Measurements from ENCODE around the gene ANKRD2. TPM values are rescaled to one million over a fixed set of nuclear protein-coding genes. Genes with fewer than 3 reads are reported as not detected.
"Not testable (repeated sequence)": the region's sequence is repeated elsewhere in the genome, so short reads cannot be mapped to it uniquely, and the experiment has no call there.

Gene ANKRD2, protein sequence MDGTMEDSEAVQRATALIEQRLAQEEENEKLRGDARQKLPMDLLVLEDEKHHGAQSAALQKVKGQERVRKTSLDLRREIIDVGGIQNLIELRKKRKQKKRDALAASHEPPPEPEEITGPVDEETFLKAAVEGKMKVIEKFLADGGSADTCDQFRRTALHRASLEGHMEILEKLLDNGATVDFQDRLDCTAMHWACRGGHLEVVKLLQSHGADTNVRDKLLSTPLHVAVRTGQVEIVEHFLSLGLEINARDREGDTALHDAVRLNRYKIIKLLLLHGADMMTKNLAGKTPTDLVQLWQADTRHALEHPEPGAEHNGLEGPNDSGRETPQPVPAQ
- under 1 TPM in 1 of 4 donors, not detected in 3; 0.79 TPM for total RNA-seq

DNA sequence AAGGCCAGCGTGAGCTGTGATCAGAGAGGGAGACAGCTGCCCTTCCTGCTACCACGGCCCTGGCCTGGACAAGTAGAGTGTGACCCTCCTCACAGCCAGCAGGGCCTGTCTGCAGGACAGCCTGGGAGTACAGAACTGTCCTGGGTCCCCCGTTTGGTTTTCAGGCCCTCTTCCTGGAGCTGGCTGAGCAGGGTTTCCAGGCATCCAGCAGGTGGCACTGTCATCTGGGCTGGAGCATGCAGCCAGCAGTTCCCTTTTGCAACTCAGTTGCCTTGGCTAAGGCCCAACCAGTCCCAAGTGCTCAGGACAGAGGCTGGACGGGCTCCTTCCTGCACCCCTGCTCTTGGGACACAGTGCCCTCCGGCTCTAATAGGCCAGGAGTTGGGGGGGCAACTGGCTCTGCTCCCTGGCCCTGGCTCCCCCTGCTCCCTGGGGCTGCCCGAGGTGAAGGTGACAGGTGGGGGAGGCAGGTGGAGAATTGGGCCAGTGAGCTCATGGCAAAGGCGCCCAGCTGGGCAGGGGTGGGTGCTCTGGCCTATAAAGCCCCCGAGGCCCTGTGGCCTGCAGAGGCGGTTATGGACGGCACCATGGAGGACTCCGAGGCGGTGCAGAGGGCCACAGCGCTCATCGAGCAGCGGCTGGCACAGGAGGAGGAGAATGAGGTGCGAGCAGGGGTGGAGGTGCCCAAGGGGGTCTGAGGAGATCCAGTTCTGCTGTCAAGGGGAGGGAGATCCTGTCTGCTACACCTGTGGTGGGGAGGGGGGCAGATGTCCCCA, at the start of gene ANKRD2:
Gene ANKRD2 (plus strand): TSS at position 566 of the 776 bp plus-strand sequence. CDS start 10 bp downstream, at position 576.
- DNase-seq = no peak
- intact Hi-C loops (cut with DNase I) = no loop called here
- Histone ChIP-seq H3K4me3 (peak within 1 kb of the TSS in 1 of 4 donors; percentile 4), H3K4me1 (peaks cover 23 to 55% (median 34%) of the 10 kb centered on the region in 3 donors), H3K27me3 (no peaks in the 10 kb centered on the region), H3K9me3 (no peaks in the 10 kb centered on the region), H3K27ac (peak within 1 kb of the TSS; percentile 89 to 94 (median 92)), H3K36me3 (peaks cover 0 to 36% (median 0%) of the 10 kb centered on the region in 3 donors)
- TF ChIP-seq, protein P1, sequence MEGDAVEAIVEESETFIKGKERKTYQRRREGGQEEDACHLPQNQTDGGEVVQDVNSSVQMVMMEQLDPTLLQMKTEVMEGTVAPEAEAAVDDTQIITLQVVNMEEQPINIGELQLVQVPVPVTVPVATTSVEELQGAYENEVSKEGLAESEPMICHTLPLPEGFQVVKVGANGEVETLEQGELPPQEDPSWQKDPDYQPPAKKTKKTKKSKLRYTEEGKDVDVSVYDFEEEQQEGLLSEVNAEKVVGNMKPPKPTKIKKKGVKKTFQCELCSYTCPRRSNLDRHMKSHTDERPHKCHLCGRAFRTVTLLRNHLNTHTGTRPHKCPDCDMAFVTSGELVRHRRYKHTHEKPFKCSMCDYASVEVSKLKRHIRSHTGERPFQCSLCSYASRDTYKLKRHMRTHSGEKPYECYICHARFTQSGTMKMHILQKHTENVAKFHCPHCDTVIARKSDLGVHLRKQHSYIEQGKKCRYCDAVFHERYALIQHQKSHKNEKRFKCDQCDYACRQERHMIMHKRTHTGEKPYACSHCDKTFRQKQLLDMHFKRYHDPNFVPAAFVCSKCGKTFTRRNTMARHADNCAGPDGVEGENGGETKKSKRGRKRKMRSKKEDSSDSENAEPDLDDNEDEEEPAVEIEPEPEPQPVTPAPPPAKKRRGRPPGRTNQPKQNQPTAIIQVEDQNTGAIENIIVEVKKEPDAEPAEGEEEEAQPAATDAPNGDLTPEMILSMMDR (IDR thresholded peaks at IDR 0.05) = peak; percentile 41 to 92 (median 80)
- TF ChIP-seq POLR2A (IDR thresholded peaks at IDR 0.05) = no peak
- WGBS, 2 donors = 50 to 62% methylated on average over 3 to 12 of the region's 16 CpGs

DNA sequence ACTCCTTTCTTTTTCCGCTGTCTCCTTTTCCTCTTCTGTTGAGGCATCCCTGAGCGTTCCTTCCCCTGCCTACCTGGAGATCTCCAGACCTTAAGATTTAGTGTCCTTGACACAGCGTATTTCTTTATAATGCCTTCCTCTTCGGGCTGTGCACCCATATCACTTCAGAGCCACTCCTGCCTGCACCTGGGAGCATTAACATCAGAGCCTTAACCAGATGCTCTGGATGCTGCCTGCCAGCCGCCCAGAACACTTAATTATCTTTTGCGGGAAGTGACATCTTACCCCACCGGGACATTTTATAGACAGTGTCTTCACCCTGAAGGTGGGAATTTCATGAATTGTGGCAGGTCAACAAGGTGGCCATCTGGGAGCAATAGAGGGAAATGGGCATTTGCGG, 49.6 kb upstream of the ANKRD2 start:
- intact Hi-C loops (cut with DNase I) = no loop called here
- H3K27me3 ChIP-seq = no peaks in the 10 kb centered on the region
- H3K4me1 ChIP-seq = peaks cover 0 to 29% (median 11%) of the 10 kb centered on the region in 3 donors
- H3K4me3 ChIP-seq = no peak overlapping the region
- H3K9me3 ChIP-seq = no peaks in the 10 kb centered on the region
- TF ChIP-seq, protein P1 (IDR thresholded peaks at IDR 0.05) = no peak
- TF ChIP-seq POLR2A (IDR thresholded peaks at IDR 0.05) = no peak
- 92 to 95% methylated on average over 8 of the region's 8 CpGs for WGBS, 2 donors
- H3K36me3 ChIP-seq = no peaks in the 10 kb centered on the region
- no peak for DNase-seq
- no peak overlapping the region for H3K27ac ChIP-seq

DNA sequence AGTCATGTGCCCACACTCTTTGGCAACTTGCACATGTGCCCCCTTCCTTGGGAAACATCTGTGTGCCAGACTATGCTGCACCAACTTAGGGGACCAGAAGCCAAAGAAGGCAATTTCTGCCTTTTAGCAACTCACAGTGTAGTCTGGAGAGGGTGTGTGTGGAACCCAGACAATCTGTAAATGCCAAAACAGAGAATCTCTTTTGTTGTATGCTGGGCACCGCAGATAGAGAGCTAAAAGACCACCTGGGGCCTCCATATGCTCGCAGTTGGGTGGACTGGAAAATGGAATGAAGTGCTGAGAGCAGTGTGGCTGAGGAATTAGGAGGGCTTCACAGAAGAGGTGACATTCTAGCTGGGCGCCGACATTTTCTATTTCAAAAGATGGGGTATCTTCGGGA, 47.5 kb upstream of the ANKRD2 start:
- TF ChIP-seq, protein P1 (IDR thresholded peaks at IDR 0.05) = no peak
- TF ChIP-seq POLR2A (IDR thresholded peaks at IDR 0.05) = no peak
- 83 to 94% methylated on average over 5 of the region's 5 CpGs for WGBS, 2 donors
- intact Hi-C loops (cut with DNase I) = no loop called here

DNA sequence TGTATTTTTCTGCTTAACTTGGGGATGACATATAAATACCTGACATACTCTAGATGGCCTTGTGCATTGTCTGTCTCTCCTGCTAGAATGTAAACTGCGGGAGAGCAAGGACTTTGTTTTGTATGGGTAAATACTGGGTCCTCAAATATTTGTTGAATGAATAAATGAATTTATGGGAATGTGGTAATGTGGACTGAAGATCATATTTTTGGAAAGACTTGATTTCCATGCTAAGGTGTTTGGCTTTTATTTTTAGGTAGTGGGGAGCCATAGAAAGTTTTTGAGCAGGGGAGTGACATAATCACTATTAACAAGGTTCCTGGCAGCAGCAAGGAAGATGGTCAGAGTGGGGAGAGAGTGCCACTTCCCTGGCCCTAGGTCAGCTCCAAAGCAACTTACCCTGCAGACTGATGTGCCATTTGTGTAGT, 46.9 kb upstream of the ANKRD2 start:
- no peak for DNase-seq
- TF ChIP-seq, protein P1 (IDR thresholded peaks at IDR 0.05) = no peak
- TF ChIP-seq POLR2A (IDR thresholded peaks at IDR 0.05) = no peak
- H3K4me1 ChIP-seq = peaks cover 0 to 18% (median 0%) of the 10 kb centered on the region in 3 donors
- no peaks in the 10 kb centered on the region for H3K9me3 ChIP-seq
- H3K27ac ChIP-seq = no peak overlapping the region
- H3K36me3 ChIP-seq = no peaks in the 10 kb centered on the region
- intact Hi-C loops (cut with DNase I) = no loop called here
- WGBS, 2 donors = 81 to 92% methylated on average over 1 of the region's 1 CpG
- no peak overlapping the region for H3K4me3 ChIP-seq
- H3K27me3 ChIP-seq = no peaks in the 10 kb centered on the region

More for the DNA sequence above, 47.5 kb upstream of the ANKRD2 start:
- no peak overlapping the region for H3K4me3 ChIP-seq
- H3K27me3 ChIP-seq = no peaks in the 10 kb centered on the region
- H3K27ac ChIP-seq = no peak overlapping the region
- H3K36me3 ChIP-seq = no peaks in the 10 kb centered on the region
- no peak for DNase-seq
- no peaks in the 10 kb centered on the region for H3K9me3 ChIP-seq
- peaks cover 0 to 17% (median 0%) of the 10 kb centered on the region in 3 donors for H3K4me1 ChIP-seq

DNA sequence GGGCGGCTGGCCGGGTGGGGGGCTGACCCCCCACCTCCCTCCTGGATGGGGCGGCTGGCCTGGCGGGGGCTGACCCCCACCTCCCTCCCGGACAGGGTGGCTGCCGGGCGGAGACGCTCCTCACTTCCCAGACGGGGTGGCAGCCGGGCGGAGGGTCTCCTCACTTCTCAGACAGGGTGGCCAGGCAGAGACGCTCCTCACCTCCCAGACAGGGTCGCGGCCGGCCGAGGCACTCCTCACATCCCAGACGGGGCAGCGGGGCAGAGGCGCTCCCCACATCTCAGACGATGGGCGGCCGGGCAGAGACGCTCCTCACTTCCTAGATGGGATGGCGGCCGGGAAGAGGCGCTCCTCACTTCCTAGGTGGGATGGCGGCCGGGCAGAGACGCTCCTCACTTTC, 43.7 kb upstream of the ANKRD2 start:
- not testable (repeated sequence) for DNase-seq

More for the DNA sequence above, 43.7 kb upstream of the ANKRD2 start:
- H3K36me3 ChIP-seq; H3K27me3 ChIP-seq; intact Hi-C loops (cut with DNase I); H3K4me3 ChIP-seq; H3K27ac ChIP-seq; H3K9me3 ChIP-seq: not testable (repeated sequence)
- H3K4me1 ChIP-seq = peaks cover 0 to 17% (median 0%) of the 10 kb centered on the region in 3 donors
- WGBS, 2 donors = no CpG with 5 or more reads among the region's 29 CpGs
